Right cardiac atrium (tissue), 5 donors: ENCODE measurements around the gene ZNF296. TPM values are rescaled to one million over a fixed set of nuclear protein-coding genes. Genes with fewer than 3 reads are reported as not detected.
A peak's percentile ranks its signal among the peaks of the same experiment; 100 is the strongest.

Experiments
- ATAC-seq, 2 donors: fragments of 200-7000 bp; cut with Tn5 transposase; one replicate each; pipeline versions ENCODE4 v1.8.0 to v1.9.1; 2020; ENCODE audit warnings: moderate library complexity in 2 of 2, mild to moderate bottlenecking in 1 of 2
- DNase-seq, 3 donors: peaks; one replicate each; pipeline ENCODE4 v3.0.0-alpha.2; 2020
- H3K27ac ChIP-seq: one replicate; pipeline ENCODE4 v1.5.1; 2013; ENCODE audit warnings: mild to moderate bottlenecking, low read length, control low read depth, moderate library complexity
- H3K27me3 ChIP-seq: one replicate; pipeline ENCODE4 v1.6.1; 2013; ENCODE audit not compliant: control insufficient read depth, insufficient read depth
- H3K4me1 ChIP-seq: one replicate; pipeline ENCODE4 v1.6.1; 2013; ENCODE audit warnings: low read length; ENCODE audit not compliant: control insufficient read depth, insufficient read depth
- H3K4me3 ChIP-seq: one replicate; pipeline ENCODE4 v1.5.1; 2013; ENCODE audit warnings: low read length, control low read depth
- H3K9me3 ChIP-seq: one replicate; pipeline ENCODE4 v1.6.1; 2013; ENCODE audit warnings: low read length; ENCODE audit not compliant: control insufficient read depth
- WGBS: extraction: QIAGEN DNeasy Blood & Tissue Kit; methylation state at CpG from one replicate; pipeline ENCODE4 v1.1.7; 2013; 5-methylcytosine and 5-hydroxymethylcytosine counted together
- intact Hi-C, 4 donors: fragments of 100-400 bp; cut with DNase I; formaldehyde crosslinking; loops; one replicate each; pipeline versions ENCODE4 v1.11.0 to v1.14.0; 2022 to 2023
- polyA plus RNA-seq: library from polyadenylated mRNA; stranded (reverse); fragments of 200-250 nt; gene quantifications from one replicate; pipeline ENCODE4 v1.2.3, GENCODE V29; 2013
- total RNA-seq, 4 donors: library from RNA; stranded (reverse); fragmentation: NEBNext Ultra II Directional; extraction: Animal tissue kit (Norgen Biotek cat#: 25700); gene quantifications; one replicate each; pipeline ENCODE4 v1.2.1, GENCODE V29; 2021
- donor health status: healthy with polysubstance abuse.
- donor health status: DM: no; HTN: yes; CAD: no.
- donor health status: DM: no; HTN: no; CAD: no.
- donor health status: DM: no; HTN: yes; CAD: no; lungs with severe emphysema.
- donor health status: DM: yes; HTN: yes; CAD: no.

Gene ZNF296
- total and polyA plus RNA-seq, 5 donors: 0.25 to 0.35 (median 0.27) TPM; not detected in 1

DNA sequence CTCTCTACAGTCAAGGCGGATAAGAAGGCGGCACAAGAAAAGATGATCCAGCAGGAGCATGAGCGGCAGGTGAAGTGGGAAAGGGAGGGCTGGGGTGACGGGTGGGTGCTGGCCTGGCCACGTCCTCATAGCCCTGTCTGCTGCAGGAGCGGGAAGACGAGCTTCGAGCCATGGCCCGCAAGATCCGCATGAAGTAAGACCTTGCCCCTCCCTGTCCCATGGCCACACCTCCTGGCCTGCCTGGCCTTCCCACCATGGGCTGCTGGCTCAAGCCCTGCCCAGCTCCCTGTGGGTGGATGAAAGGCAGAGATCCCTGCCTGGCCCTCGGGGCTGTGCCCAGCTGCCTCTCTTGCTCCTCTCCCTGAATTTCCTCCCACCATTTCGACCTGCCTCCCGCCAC, 7.2 kb downstream of the ZNF296 start:
- DNase-seq: no peak
- no peaks in the 10 kb centered on the region for H3K9me3 ChIP-seq
- WGBS: 72% methylated on average over 13 of the region's 13 CpGs
- no peaks in the 10 kb centered on the region for H3K27me3 ChIP-seq
- no peak overlapping the region for H3K27ac ChIP-seq
- intact Hi-C loops: no loop called here
- no peaks in the 10 kb centered on the region for H3K4me1 ChIP-seq
- ATAC-seq: peak in 1 of 2 donors; percentile 30
- no peak overlapping the region for H3K4me3 ChIP-seq

- ATAC-seq (no peak), DNase-seq (no peak)
- 85% methylated on average over 10 of the region's 10 CpGs for WGBS
- no peaks in the 10 kb centered on the region for H3K27me3 ChIP-seq
- H3K27ac ChIP-seq: no peak overlapping the region
- H3K9me3 ChIP-seq: no peaks in the 10 kb centered on the region
- no peak overlapping the region for H3K4me3 ChIP-seq
- no peaks in the 10 kb centered on the region for H3K4me1 ChIP-seq
- intact Hi-C loops: no loop called here
Measured at GRCh38 chr19:45068041-45068440, 8.2 kb downstream of the ZNF296 start.

GRCh38 chr19:45066921-45067661, 9.2 kb downstream of the ZNF296 start:
- DNase-seq: no peak
- no peak for ATAC-seq
- intact Hi-C loops: no loop called here
- 90% methylated on average over 38 of the region's 38 CpGs for WGBS
- H3K27me3 ChIP-seq: no peaks in the 10 kb centered on the region
- H3K4me3 ChIP-seq: no peak overlapping the region
- no peaks in the 10 kb centered on the region for H3K4me1 ChIP-seq
- H3K27ac ChIP-seq: no peak overlapping the region
- H3K9me3 ChIP-seq: no peaks in the 10 kb centered on the region

DNA sequence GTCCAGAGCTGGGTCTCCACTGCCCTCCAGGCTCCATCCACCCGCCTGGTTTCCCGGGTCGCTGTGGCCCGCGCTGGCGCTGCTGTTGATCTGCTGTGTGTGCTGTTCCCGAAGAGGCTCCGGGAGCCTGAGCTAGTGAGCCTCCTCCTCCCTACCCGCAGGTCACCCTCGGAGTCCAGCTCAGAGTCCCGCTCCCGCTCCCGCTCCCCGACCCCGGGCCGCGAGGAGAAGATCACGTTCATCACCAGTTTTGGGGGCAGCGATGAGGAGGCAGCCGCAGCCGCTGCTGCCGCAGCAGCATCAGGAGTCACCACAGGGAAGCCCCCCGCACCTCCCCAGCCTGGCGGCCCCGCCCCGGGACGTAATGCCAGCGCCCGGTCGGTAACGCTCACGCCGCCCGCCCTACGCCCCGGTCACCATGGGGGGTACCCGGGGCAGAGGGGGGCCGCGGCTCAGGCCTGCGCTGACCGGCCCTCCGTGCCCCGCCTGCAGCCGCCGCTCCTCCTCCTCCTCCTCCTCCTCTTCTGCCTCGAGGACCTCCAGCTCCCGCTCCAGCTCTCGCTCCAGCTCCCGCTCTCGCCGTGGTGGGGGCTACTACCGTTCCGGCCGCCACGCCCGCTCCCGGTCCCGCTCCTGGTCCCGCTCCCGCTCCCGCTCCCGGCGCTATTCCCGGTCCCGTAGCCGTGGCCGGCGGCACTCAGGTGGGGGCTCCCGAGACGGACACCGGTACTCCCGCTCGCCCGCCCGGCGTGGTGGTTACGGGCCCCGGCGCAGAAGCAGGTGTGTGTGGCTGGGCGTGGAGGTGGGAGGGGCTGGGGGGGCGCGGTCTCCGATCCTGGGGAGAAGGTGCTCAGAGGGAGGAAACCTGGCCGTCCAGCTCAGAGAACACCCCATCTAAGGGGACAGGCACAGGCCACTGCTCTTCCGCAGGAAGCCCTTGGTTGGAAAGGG, 12.2 kb downstream of the ZNF296 start:
- Histone ChIP-seq H3K4me3 (no peak overlapping the region), H3K9me3 (no peaks in the 10 kb centered on the region), H3K27me3 (no peaks in the 10 kb centered on the region), H3K27ac (no peak overlapping the region), H3K4me1 (no peaks in the 10 kb centered on the region)
- ATAC-seq (peak in 1 of 2 donors; percentile 9), DNase-seq (no peak)
- intact Hi-C loops: no loop called here
- WGBS: 97% methylated on average over 85 of the region's 85 CpGs

DNA sequence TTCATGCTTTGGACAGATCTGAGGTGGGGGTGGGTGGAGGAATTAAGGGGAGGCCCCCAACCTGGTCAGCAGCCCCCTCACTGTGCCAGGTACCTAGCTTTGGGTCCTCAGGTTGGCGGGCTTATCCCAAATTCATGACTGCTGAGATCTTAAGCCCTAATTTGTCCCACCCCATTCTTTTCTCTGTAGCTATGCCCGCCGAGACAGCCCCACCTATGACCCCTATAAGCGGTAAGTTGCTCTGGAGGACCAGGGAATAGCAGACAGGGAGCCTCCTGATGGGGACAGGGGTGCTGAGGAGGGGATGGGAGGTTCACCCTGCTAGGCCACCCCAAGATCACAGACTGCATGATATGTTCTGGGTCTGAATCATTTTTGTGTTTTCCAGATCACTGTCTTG, 14.3 kb downstream of the ZNF296 start:
- Histone ChIP-seq H3K27ac (no peak overlapping the region), H3K27me3 (no peaks in the 10 kb centered on the region), H3K4me3 (no peak overlapping the region), H3K9me3 (no peaks in the 10 kb centered on the region), H3K4me1 (no peaks in the 10 kb centered on the region)
- ATAC-seq: no peak
- no peak for DNase-seq
- WGBS: 90% methylated on average over 4 of the region's 4 CpGs
- intact Hi-C loops: no loop called here

DNA sequence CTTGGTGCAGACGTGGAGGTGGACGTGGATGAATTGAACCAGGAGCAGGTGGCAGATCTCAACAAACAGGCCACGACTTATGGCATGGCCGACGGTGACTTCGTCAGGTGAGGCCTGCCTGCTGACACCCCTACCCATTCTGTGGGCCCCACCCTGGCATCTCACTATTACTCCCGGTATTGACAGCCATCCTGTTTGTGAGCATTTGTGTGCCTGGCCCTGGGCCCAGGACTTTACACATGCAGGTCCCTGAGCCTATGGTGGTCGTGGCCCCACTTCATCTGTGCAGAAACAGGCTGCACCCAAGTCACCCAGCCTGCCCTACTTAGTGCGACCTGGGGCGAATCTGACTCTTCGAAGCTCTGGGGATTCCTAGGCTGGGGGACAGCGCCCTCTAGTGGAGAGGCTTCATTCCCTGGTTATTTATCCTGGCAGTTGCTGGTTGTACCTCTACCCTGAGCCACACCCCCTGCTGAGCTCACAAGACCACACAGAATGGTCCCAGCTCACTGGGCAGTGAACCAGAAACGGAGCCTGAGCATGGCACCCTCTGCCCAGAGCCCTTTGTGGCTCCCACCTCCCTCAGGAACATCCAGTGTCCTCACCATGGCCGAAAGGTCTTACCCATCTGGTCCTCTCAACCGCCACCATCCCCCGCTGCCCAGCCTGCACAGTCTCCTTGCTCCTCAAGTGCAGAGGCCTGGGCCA, 16.9 kb downstream of the ZNF296 start:
- 60% methylated on average over 16 of the region's 16 CpGs for WGBS

DNA sequence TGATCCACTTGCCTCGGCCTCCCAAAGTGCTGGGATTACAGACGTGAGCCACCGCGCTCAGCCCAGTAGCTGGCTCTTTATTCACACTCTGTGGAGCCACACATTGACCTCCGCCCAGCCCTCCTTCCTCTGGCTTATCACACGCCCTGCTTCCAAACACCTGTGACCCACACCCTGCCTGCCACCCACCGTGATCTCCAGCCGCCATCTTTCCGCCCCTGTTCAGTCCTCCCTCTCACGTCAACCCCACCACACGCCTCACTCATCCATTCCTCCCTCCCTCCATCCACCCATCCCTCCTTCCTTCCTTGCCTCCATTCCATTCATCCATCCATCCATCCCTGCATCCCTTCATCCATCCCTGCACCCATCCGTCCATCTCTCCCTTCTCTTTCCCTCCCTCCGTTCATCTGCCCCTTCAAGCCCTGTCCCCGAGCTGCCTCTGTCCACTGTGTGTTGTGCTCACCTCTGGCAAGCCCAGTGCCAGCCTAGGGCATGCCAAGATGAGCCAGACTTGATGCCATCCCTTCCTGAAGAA, 17.6 kb downstream of the ZNF296 start:
- DNase-seq (no peak), ATAC-seq (peak in 1 of 2 donors; percentile 4)
- intact Hi-C loops: loop anchor here in 2 of 4 donors (10.0 kb wide), 1 partner anchor 154 kb away; the partner anchor contains the start of gene APOE (in 2 of the 2)
- Histone ChIP-seq H3K9me3 (no peaks in the 10 kb centered on the region), H3K27me3 (no peaks in the 10 kb centered on the region), H3K27ac (no peak overlapping the region), H3K4me3 (no peak overlapping the region), H3K4me1 (no peaks in the 10 kb centered on the region)
- 84% methylated on average over 14 of the region's 14 CpGs for WGBS

More for the DNA sequence above, 16.9 kb downstream of the ZNF296 start:
- H3K4me3 ChIP-seq: no peak overlapping the region
- no peak overlapping the region for H3K27ac ChIP-seq
- no peaks in the 10 kb centered on the region for H3K9me3 ChIP-seq
- ATAC-seq: peak; percentile 47 to 57
- DNase-seq: peak; percentile 66 to 78 (median 77)
- intact Hi-C loops: loop anchor here in 2 of 4 donors (10.0 kb wide), 1 partner anchor 155 kb away; the partner anchor contains the start of gene APOE (in 2 of the 2)
- H3K4me1 ChIP-seq: no peaks in the 10 kb centered on the region
- H3K27me3 ChIP-seq: no peaks in the 10 kb centered on the region

GRCh38 chr19:45057444-45057843, 18.8 kb downstream of the ZNF296 start:
- 85% methylated on average over 9 of the region's 9 CpGs for WGBS
- no peaks in the 10 kb centered on the region for H3K27me3 ChIP-seq
- no peaks in the 10 kb centered on the region for H3K4me1 ChIP-seq
- ATAC-seq (no peak), DNase-seq (peak in 1 of 3 donors; percentile 31)
- H3K9me3 ChIP-seq: no peaks in the 10 kb centered on the region
- no peak overlapping the region for H3K27ac ChIP-seq
- intact Hi-C loops: loop anchor here in 2 of 4 donors (10.0 kb wide), 1 partner anchor 153 kb away; the partner anchor contains the start of gene APOE (in 2 of the 2)
- no peak overlapping the region for H3K4me3 ChIP-seq

GRCh38 chr19:45056831-45057230, 19.4 kb downstream of the ZNF296 start:
- no peak overlapping the region for H3K27ac ChIP-seq
- intact Hi-C loops: loop anchor here in 2 of 4 donors (10.0 kb wide), 1 partner anchor 152 kb away; the partner anchor contains the start of gene APOE (in 2 of the 2)
- H3K9me3 ChIP-seq: no peaks in the 10 kb centered on the region
- DNase-seq (no peak), ATAC-seq (no peak)
- no peaks in the 10 kb centered on the region for H3K27me3 ChIP-seq
- H3K4me1 ChIP-seq: no peaks in the 10 kb centered on the region
- 90% methylated on average over 8 of the region's 8 CpGs for WGBS
- H3K4me3 ChIP-seq: no peak overlapping the region

- no peak for DNase-seq
- H3K4me3 ChIP-seq: no peak overlapping the region
- no peaks in the 10 kb centered on the region for H3K9me3 ChIP-seq
- intact Hi-C loops: loop anchor here in 2 of 4 donors (10.0 kb wide), 1 partner anchor 147 kb away; the partner anchor contains the start of gene APOE (in 2 of the 2)
- peaks cover 4% of the 10 kb centered on the region for H3K4me1 ChIP-seq
- ATAC-seq: no peak
- no peaks in the 10 kb centered on the region for H3K27me3 ChIP-seq
- WGBS: 69% methylated on average over 9 of the region's 9 CpGs
- no peak overlapping the region for H3K27ac ChIP-seq
Measured at GRCh38 chr19:45051929-45052579, 24.2 kb downstream of the ZNF296 start.
